ENCODE data around the gene KDM3A.

Gene KDM3A

GRCh38 chr2:86443631-86444350 is 2.6 kb downstream of the KDM3A start:
- H3K27me3 ChIP-seq (replicated peaks; ENCODE audit: control insufficient read depth, insufficient read depth, low read length): no peaks in the 10 kb centered on the region
- no peak overlapping the region for H3K4me3 ChIP-seq (replicated peaks; ENCODE audit: low read depth, low read length)
- no peak for TF ChIP-seq CTCF (IDR thresholded peaks at IDR 0.05; ENCODE audit: insufficient read depth, low read length, poor library complexity, severe bottlenecking)
- no peaks in the 10 kb centered on the region; the same call in none of the 2 replicates for H3K36me3 ChIP-seq (ENCODE audit: control insufficient read depth, insufficient read depth, low read length)
- DNase-seq (ENCODE audit: extremely low read depth, insufficient read length): no peak

- no peak for DNase-seq (ENCODE audit: extremely low read depth, insufficient read length)
- TF ChIP-seq CTCF (IDR thresholded peaks at IDR 0.05; ENCODE audit: insufficient read depth, low read length, poor library complexity, severe bottlenecking): no peak
- no peak overlapping the region for H3K4me3 ChIP-seq (replicated peaks; ENCODE audit: low read depth, low read length)
- H3K36me3 ChIP-seq (ENCODE audit: control insufficient read depth, insufficient read depth, low read length): peaks cover 4% of the 10 kb centered on the region
- no peaks in the 10 kb centered on the region for H3K27me3 ChIP-seq (replicated peaks; ENCODE audit: control insufficient read depth, insufficient read depth, low read length)
Measured at GRCh38 chr2:86445436-86445835, 4.3 kb downstream of the KDM3A start.

GRCh38 chr2:86446060-86446459 is 4.9 kb downstream of the KDM3A start:
- Histone ChIP-seq H3K27me3 (replicated peaks; ENCODE audit: control insufficient read depth, insufficient read depth, low read length) (no peaks in the 10 kb centered on the region), H3K36me3 (ENCODE audit: control insufficient read depth, insufficient read depth, low read length) (peaks cover 5% of the 10 kb centered on the region), H3K4me3 (replicated peaks; ENCODE audit: low read depth, low read length) (no peak overlapping the region)
- no peak for TF ChIP-seq CTCF (IDR thresholded peaks at IDR 0.05; ENCODE audit: insufficient read depth, low read length, poor library complexity, severe bottlenecking)
- no peak for DNase-seq (ENCODE audit: extremely low read depth, insufficient read length)

GRCh38 chr2:86453836-86454235 is 12.7 kb downstream of the KDM3A start:
- Histone ChIP-seq H3K4me3 (replicated peaks; ENCODE audit: low read depth, low read length) (no peak overlapping the region), H3K36me3 (ENCODE audit: control insufficient read depth, insufficient read depth, low read length) (peaks cover 12% of the 10 kb centered on the region), H3K27me3 (replicated peaks; ENCODE audit: control insufficient read depth, insufficient read depth, low read length) (no peaks in the 10 kb centered on the region)
- no peak for TF ChIP-seq CTCF (IDR thresholded peaks at IDR 0.05; ENCODE audit: insufficient read depth, low read length, poor library complexity, severe bottlenecking)
- no peak for DNase-seq (ENCODE audit: extremely low read depth, insufficient read length)

GRCh38 chr2:86454238-86454637 is 13.1 kb downstream of the KDM3A start:
- TF ChIP-seq CTCF (IDR thresholded peaks at IDR 0.05; ENCODE audit: insufficient read depth, low read length, poor library complexity, severe bottlenecking): no peak
- H3K36me3 ChIP-seq (ENCODE audit: control insufficient read depth, insufficient read depth, low read length): peaks cover 12% of the 10 kb centered on the region
- no peak overlapping the region for H3K4me3 ChIP-seq (replicated peaks; ENCODE audit: low read depth, low read length)
- no peaks in the 10 kb centered on the region for H3K27me3 ChIP-seq (replicated peaks; ENCODE audit: control insufficient read depth, insufficient read depth, low read length)
- no peak for DNase-seq (ENCODE audit: extremely low read depth, insufficient read length)

- no peak for TF ChIP-seq CTCF (IDR thresholded peaks at IDR 0.05; ENCODE audit: insufficient read depth, low read length, poor library complexity, severe bottlenecking)
- DNase-seq (ENCODE audit: extremely low read depth, insufficient read length): no peak
- Histone ChIP-seq H3K27me3 (replicated peaks; ENCODE audit: control insufficient read depth, insufficient read depth, low read length) (no peaks in the 10 kb centered on the region), H3K4me3 (replicated peaks; ENCODE audit: low read depth, low read length) (no peak overlapping the region), H3K36me3 (ENCODE audit: control insufficient read depth, insufficient read depth, low read length) (peaks cover 10% of the 10 kb centered on the region)
Measured at GRCh38 chr2:86455181-86455580, 14.0 kb downstream of the KDM3A start.
